HCT116 (cell line): ENCODE results near the gene CBX4. TPM values are rescaled to one million over a fixed set of nuclear protein-coding genes. Genes with fewer than 3 reads are reported as not detected.

Experiments
- ATAC-seq: fragments of 200-7000 bp; cut with Tn5 transposase; 2 replicates; pipeline ENCODE4 v1.9.1; 2020; ENCODE audit warnings: mild to moderate bottlenecking, moderate library complexity
- BruUV-seq: library from RNA; stranded (reverse); fragments of 400-500 nt; replicated peaks from 2 replicates; lab custom pipeline; 2021; lab: Mats Ljungman, UMichigan
- CTCF ChIA-PET: fragments of 300-600 bp; sonication (Branson Sonifier 250); formaldehyde crosslinking; loops from one replicate; lab custom pipeline; 2021; ENCODE audit warnings: antibody characterized with exemption; lab: Charles Lee
- POLR2A ChIA-PET: fragments of 300-600, 350-600 bp; sonication (Branson Sonifier 250); formaldehyde crosslinking; loops from one replicate; lab custom pipeline; 2021; ENCODE audit warnings: antibody characterized with exemption; lab: Charles Lee
- RAD21 ChIA-PET, 2 experiments: fragments of 300-600 bp; sonication (Branson Sonifier 250); formaldehyde crosslinking; loops; one replicate each; lab custom pipeline; 2023; ENCODE audit warnings: low total read pairs in 2 of 2; ENCODE audit not compliant: uncharacterized antibody in 2 of 2, unreplicated experiment in 2 of 2, low non-redundant PET in 1 of 2; lab: Charles Lee
- DNase-seq: peaks from one replicate; pipeline ENCODE4 v3.0.0-alpha.2; 2010; ENCODE audit warnings: low read depth, low spot score
- H2AFZ ChIP-seq: fragments of 200-600 bp; shearing (Covaris generic), sonication (generic); 2 replicates; pipeline ENCODE4 v1.6.1; 2017; ENCODE audit warnings: low read depth, mixed run types, mixed read lengths, antibody characterized with exemption, low read length; ENCODE audit not compliant: poor library complexity, severe bottlenecking
- H3K27ac ChIP-seq: 2 replicates; pipeline ENCODE4 v1.5.1; 2012; ENCODE audit warnings: low read depth, low read length
- H3K27me3 ChIP-seq: fragments of 200-600 bp; sonication (generic); 2 replicates; pipeline ENCODE4 v1.6.1; 2016; ENCODE audit warnings: mixed run types, low read length, mixed read lengths; ENCODE audit not compliant: insufficient read depth
- H3K36me3 ChIP-seq, 2 experiments: fragments of 200-500 bp in 1 of 2; fragments of 200-600 bp in 1 of 2; sonication (Bioruptor generic) in 1 of 2; sonication (generic) in 1 of 2; 2 replicates each; pipeline versions ENCODE4 v1.5.1 to v1.6.1; 2014 to 2016; ENCODE audit warnings: low read length in 2 of 2, inconsistent platforms in 1 of 2, mixed read lengths in 1 of 2, mixed run types in 1 of 2; ENCODE audit not compliant: insufficient read depth in 2 of 2, control insufficient read depth in 1 of 2
- H3K4me1 ChIP-seq, 2 experiments: fragments of 200-600 bp in 1 of 2; sonication (generic) in 1 of 2; 2 replicates each; pipeline versions ENCODE4 v1.5.1 to v1.6.1; 2012 to 2017; ENCODE audit warnings: low read length in 2 of 2, inconsistent platforms in 1 of 2, mild to moderate bottlenecking in 1 of 2, mixed read lengths in 1 of 2, mixed run types in 1 of 2, moderate library complexity in 1 of 2; ENCODE audit not compliant: insufficient read depth in 2 of 2, control insufficient read depth in 1 of 2
- H3K4me2 ChIP-seq: fragments of 200-600 bp; sonication (generic); 2 replicates; pipeline ENCODE4 v1.6.1; 2017; ENCODE audit warnings: mixed run types, low read length, mixed read lengths
- H3K4me3 ChIP-seq, 2 experiments: fragments of 200-600 bp in 1 of 2; sonication (generic) in 1 of 2; replicated peaks in 1 of 2; 2 replicates each; pipeline ENCODE4 v1.5.1; 2011 to 2016; ENCODE audit warnings: low read length in 2 of 2, control low read depth in 1 of 2, low read depth in 1 of 2, mild to moderate bottlenecking in 1 of 2, mixed read lengths in 1 of 2, mixed run types in 1 of 2
- H3K79me2 ChIP-seq: fragments of 200-600 bp; sonication (generic); 2 replicates; pipeline ENCODE4 v1.6.1; 2017; ENCODE audit warnings: mild to moderate bottlenecking, mixed run types, low read length, moderate library complexity, mixed read lengths; ENCODE audit not compliant: insufficient read depth
- H3K9ac ChIP-seq: fragments of 200-600 bp; sonication (generic); 2 replicates; pipeline ENCODE4 v1.6.1; 2016; ENCODE audit warnings: low read length, mixed read lengths
- H3K9me2 ChIP-seq: fragments of 200-600 bp; sonication (generic), shearing (Covaris generic); 2 replicates; pipeline ENCODE4 v1.6.1; 2017; ENCODE audit warnings: mixed run types, mild to moderate bottlenecking, moderate library complexity; ENCODE audit not compliant: insufficient read depth
- H3K9me3 ChIP-seq, 2 experiments: fragments of 200-500 bp in 1 of 2; fragments of 200-600 bp in 1 of 2; sonication (Bioruptor generic) in 1 of 2; sonication (generic) in 1 of 2; 2 replicates each; pipeline ENCODE4 v1.6.1; 2014 to 2017; ENCODE audit warnings: low read length in 2 of 2, mixed read lengths in 2 of 2, inconsistent platforms in 1 of 2, low read depth in 1 of 2, mild to moderate bottlenecking in 1 of 2, mixed run types in 1 of 2, moderate library complexity in 1 of 2; ENCODE audit not compliant: control insufficient read depth in 1 of 2, insufficient read depth in 1 of 2
- H4K20me1 ChIP-seq: fragments of 200-600 bp; sonication (generic), shearing (Covaris generic); 2 replicates; pipeline ENCODE4 v1.6.1; 2017; ENCODE audit warnings: mixed run types, mild to moderate bottlenecking, moderate library complexity; ENCODE audit not compliant: insufficient read depth
- CEBPB ChIP-seq: IDR thresholded peaks from 2 replicates; pipeline ENCODE4 v1.6.1; 2012; ENCODE audit warnings: low read depth
- CTCF ChIP-seq, 3 experiments: fragments of 200-600 bp in 1 of 3; sonication (generic) in 1 of 3; IDR thresholded peaks in 2 of 3; conservative IDR thresholded peaks in 1 of 3; 2 replicates each; pipeline ENCODE4 v1.5.1; 2012 to 2017; ENCODE audit warnings: low read depth in 2 of 3, low read length in 2 of 3, antibody characterized with exemption in 1 of 3, borderline replicate concordance in 1 of 3, control low read depth in 1 of 3, mild to moderate bottlenecking in 1 of 3, mixed read lengths in 1 of 3, mixed run types in 1 of 3, moderate library complexity in 1 of 3; ENCODE audit not compliant: insufficient read depth in 1 of 3
- EZH2phosphoT487 ChIP-seq: fragments of 200-600 bp; IDR thresholded peaks from 2 replicates; pipeline ENCODE4 v1.6.1; 2018; ENCODE audit warnings: antibody characterized with exemption, borderline replicate concordance
- POLR2A ChIP-seq: IDR thresholded peaks from 2 replicates; pipeline ENCODE4 v1.7.0; 2011; ENCODE audit warnings: borderline replicate concordance; ENCODE audit not compliant: insufficient read depth, insufficient read length; ENCODE audit errors: extremely low read depth
- POLR2AphosphoS5 ChIP-seq: IDR thresholded peaks from 2 replicates; pipeline ENCODE4 v1.6.1; 2011; ENCODE audit warnings: mild to moderate bottlenecking, low read depth, low read length, moderate library complexity
- RAD21 ChIP-seq: IDR thresholded peaks from 2 replicates; pipeline ENCODE4 v1.6.1; 2012; ENCODE audit warnings: low read depth, mild to moderate bottlenecking
- REST ChIP-seq: IDR thresholded peaks from 2 replicates; pipeline ENCODE4 v1.6.1; 2012; ENCODE audit warnings: low read depth
- ZBTB33 ChIP-seq: IDR thresholded peaks from 2 replicates; pipeline ENCODE4 v1.6.1; 2011; ENCODE audit warnings: mild to moderate bottlenecking, low read length, moderate library complexity; ENCODE audit not compliant: insufficient replicate concordance; ENCODE audit errors: extremely low read depth
- ZNF274 ChIP-seq: fragments of 200-500 bp; sonication (Bioruptor generic); IDR thresholded peaks from 2 replicates; pipeline ENCODE4 v1.6.1; 2014; ENCODE audit warnings: mild to moderate bottlenecking, low read depth, low read length, inconsistent platforms
- intact Hi-C: fragments of 100-400 bp; cut with micrococcal nuclease; formaldehyde crosslinking; loops from 2 replicates; pipeline ENCODE4 v1.10.0; 2022
- total RNA-seq: library from RNA; stranded (reverse); gene quantifications from one replicate; pipeline ENCODE4 v1.2.1, GENCODE V29; 2021; ENCODE audit not compliant: unreplicated experiment

The CBX4 gene
- total RNA-seq, 1 experiment from 2014 or later: 60.9 TPM

GRCh38 chr17:79865351-79866210, 26.3 kb upstream of the CBX4 start:
- CTCF ChIA-PET: interaction anchor here (0.6 to 2.7 kb wide), 3 partner anchors 8 to 23 kb away, joined by 3 to 8 read pairs (median 3); no protein-coding TSS in a partner anchor
- intact Hi-C loops: no loop called here
- no peak overlapping the region for H2AFZ ChIP-seq

More at GRCh38 chr17:79865351-79866210, 26.3 kb upstream of the CBX4 start:
- TF ChIP-seq ZNF274 (no peak), POLR2A (no peak), CTCF (IDR thresholded peaks at IDR 0.05 in 2 of 3, conservative IDR thresholded peaks at IDR 0.05 in 1 of 3; ENCODE audit: borderline replicate concordance in 1 of 3, insufficient read depth in 1 of 3, low read depth in 2 of 3, low read length in 2 of 3) (no peak), RAD21 (no peak), POLR2AphosphoS5 (no peak), CEBPB (no peak), EZH2phosphoT487 (no peak), ZBTB33 (no peak), REST (no peak)
- TF ChIP-seq, all 23 proteins: peak for 0
- no peak overlapping the region for H3K4me3 ChIP-seq
- ATAC-seq (no peak), DNase-seq (no peak)
- no peaks in the 10 kb centered on the region for H3K36me3 ChIP-seq
- H3K4me2 ChIP-seq: no peak overlapping the region
- RAD21 ChIA-PET: no interaction called here
- no peak overlapping the region for H3K27ac ChIP-seq
- no peaks in the 10 kb centered on the region for H3K27me3 ChIP-seq
- H3K4me1 ChIP-seq: peaks cover 0 to 5% of the 10 kb centered on the region in 2 experiments; a peak in 1 of 4 replicates
- H3K9ac ChIP-seq: no peak overlapping the region
- H3K79me2 ChIP-seq: no peaks in the 10 kb centered on the region
- H3K9me2 ChIP-seq: no peaks in the 10 kb centered on the region
- BruUV-seq: no TSS peak
- no peaks in the 10 kb centered on the region for H3K9me3 ChIP-seq
- H4K20me1 ChIP-seq: no peaks in the 10 kb centered on the region
- POLR2A ChIA-PET: interaction anchor here (1.8 kb wide), 1 partner anchor 26 kb away, joined by 7 read pairs; the partner anchor contains the start of gene CBX4
